Measurements from ENCODE around the gene PPA1.

- no peak for TF ChIP-seq SP1 (CRISPR knock-in tag; conservative IDR thresholded peaks at IDR 0.05)
- no peak for TF ChIP-seq ARID4B (CRISPR knock-in tag; IDR thresholded peaks at IDR 0.05; ENCODE audit: borderline replicate concordance)
- TF ChIP-seq CREB1 (CRISPR knock-in tag; IDR thresholded peaks at IDR 0.05), result no peak
- TF ChIP-seq ZNF232 (CRISPR knock-in tag; IDR thresholded peaks at IDR 0.05), result no peak
- TF ChIP-seq USF2 (CRISPR knock-in tag; IDR thresholded peaks at IDR 0.05), result no peak
- TF ChIP-seq ZNF138 (CRISPR knock-in tag; conservative IDR thresholded peaks at IDR 0.05), result no peak
- no peak for TF ChIP-seq CTCF (IDR thresholded peaks at IDR 0.05)
- TF ChIP-seq MAX (CRISPR knock-in tag; IDR thresholded peaks at IDR 0.05), result no peak
- no peak for TF ChIP-seq OVOL2 (CRISPR knock-in tag; IDR thresholded peaks at IDR 0.05; ENCODE audit: borderline replicate concordance)
- TF ChIP-seq ZNF263 (CRISPR knock-in tag; IDR thresholded peaks at IDR 0.05; ENCODE audit: low read depth), result no peak
Measured at GRCh38 chr10:70163448-70163847, 69.8 kb downstream of the PPA1 start.
